Muscle of leg (tissue), 16 donors: Measurements from ENCODE around the gene CDK9. TPM values are rescaled to one million over a fixed set of nuclear protein-coding genes. Genes with fewer than 3 reads are reported as not detected.

Experiments
- DNase-seq: peaks from one replicate; pipeline ENCODE4 v3.0.0; 2013
- H3K27ac ChIP-seq: one replicate; pipeline ENCODE4 v1.5.1; 2013; ENCODE audit warnings: mild to moderate bottlenecking, low read length, control low read depth
- H3K27me3 ChIP-seq: one replicate; pipeline ENCODE4 v1.6.1; 2013; ENCODE audit warnings: low read length; ENCODE audit not compliant: control insufficient read depth, insufficient read depth
- H3K36me3 ChIP-seq: one replicate; pipeline ENCODE4 v1.6.1; 2013; ENCODE audit warnings: low read length; ENCODE audit not compliant: control insufficient read depth, insufficient read depth
- H3K4me1 ChIP-seq: one replicate; pipeline ENCODE4 v1.6.1; 2013; ENCODE audit warnings: low read length; ENCODE audit not compliant: control insufficient read depth, insufficient read depth
- H3K4me3 ChIP-seq: one replicate; pipeline ENCODE4 v1.5.1; 2013; ENCODE audit warnings: low read length, control low read depth
- H3K9me3 ChIP-seq: replicated peaks from 2 replicates; pipeline ENCODE4 v1.6.1; 2013; ENCODE audit warnings: low read depth, low read length; ENCODE audit not compliant: control insufficient read depth
- WGBS: methylation state at CpG from one replicate; pipeline ENCODE4 v1.1.5; 2013; ENCODE audit warnings: missing lambda C conversion rate; ENCODE audit not compliant: insufficient coverage; 5-methylcytosine and 5-hydroxymethylcytosine counted together
- long read RNA-seq, 11 donors: transcript quantifications; one replicate each; lab custom pipeline, GENCODE V29; 2026
- polyA plus RNA-seq, 8 donors: library from polyadenylated mRNA; unstranded; fragments of 120-200 nt; gene quantifications; one replicate each; pipeline versions ENCODE4 v1.2.1 to v1.2.3, GENCODE V29; 2013; ENCODE audit warnings: inconsistent platforms in 1 of 8, low replicate concordance in 1 of 8; ENCODE audit not compliant: insufficient read length in 8 of 8, insufficient read depth in 1 of 8
- total RNA-seq: library from RNA; stranded (reverse); fragments of 120-200 nt; gene quantifications from one replicate; pipeline ENCODE4 v1.2.4, GENCODE V29; 2013

The CDK9 gene
- total RNA-seq (28.4 TPM), polyA plus RNA-seq (10 to 100 TPM; 41.3 to 60.5 (median 51.9) TPM)
- long read RNA-seq, donor 1, transcript CDK9-201 (7 exons, 2,463 nt) = major isoform, 8 of 10 reads
- long read RNA-seq, donor 1, partial matches to known transcripts = 0 of 10 reads
- long read RNA-seq, donor 1, other reads (novel, unspliced or antisense) = 0 of 10 reads
- long read RNA-seq, donor 2 = 0 reads
- long read RNA-seq, donor 3, transcript CDK9-201 (7 exons, 2,463 nt) = major isoform, 13 of 22 reads
- long read RNA-seq, donor 3, partial matches to known transcripts = 9 of 22 reads
- long read RNA-seq, donor 3, other reads (novel, unspliced or antisense) = 0 of 22 reads
- long read RNA-seq, donor 4, transcript CDK9-201 (7 exons, 2,463 nt) = major isoform, 6 of 12 reads
- long read RNA-seq, donor 4, partial matches to known transcripts = 5 of 12 reads
- long read RNA-seq, donor 4, other reads (novel, unspliced or antisense) = 0 of 12 reads
- long read RNA-seq, donor 5, transcript CDK9-201 (7 exons, 2,463 nt) = major isoform, 15 of 31 reads
- long read RNA-seq, donor 5, partial matches to known transcripts = 9 of 31 reads
- long read RNA-seq, donor 5, other reads (novel, unspliced or antisense) = 0 of 31 reads
- long read RNA-seq, donor 6, transcript CDK9-205 (2 exons, 458 nt) = minor isoform, 6 of 33 reads
- long read RNA-seq, donor 6, transcript CDK9-201 (7 exons, 2,463 nt) = major isoform, 17 of 33 reads
- long read RNA-seq, donor 6, partial matches to known transcripts = 8 of 33 reads
- long read RNA-seq, donor 6, other reads (novel, unspliced or antisense) = 0 of 33 reads
- long read RNA-seq, donor 7, transcript CDK9-201 (7 exons, 2,463 nt) = major isoform, 13 of 17 reads
- long read RNA-seq, donor 7, partial matches to known transcripts = 0 of 17 reads
- long read RNA-seq, donor 7, other reads (novel, unspliced or antisense) = 0 of 17 reads
- long read RNA-seq, donor 8, transcript CDK9-201 (7 exons, 2,463 nt) = major isoform, 6 of 8 reads
- long read RNA-seq, donor 8, partial matches to known transcripts = 0 of 8 reads
- long read RNA-seq, donor 8, other reads (novel, unspliced or antisense) = 0 of 8 reads
- long read RNA-seq, donor 9, transcript CDK9-201 (7 exons, 2,463 nt) = major isoform, 6 of 16 reads
- long read RNA-seq, donor 9, partial matches to known transcripts = 7 of 16 reads
- long read RNA-seq, donor 9, other reads (novel, unspliced or antisense) = 0 of 16 reads
- long read RNA-seq, donor 10, transcript CDK9-201 (7 exons, 2,463 nt) = major isoform, 14 of 15 reads
- long read RNA-seq, donor 10, partial matches to known transcripts = 0 of 15 reads
- long read RNA-seq, donor 10, other reads (novel, unspliced or antisense) = 0 of 15 reads
- long read RNA-seq, donor 11, transcript CDK9-201 (7 exons, 2,463 nt) = major isoform, 8 of 12 reads
- long read RNA-seq, donor 11, partial matches to known transcripts = 0 of 12 reads
- long read RNA-seq, donor 11, other reads (novel, unspliced or antisense) = 0 of 12 reads

GRCh38 chr9:127785933-127786772, at the start of gene CDK9:
Gene CDK9 (plus strand): TSS chr9:127786034. CDS start chr9:127786149, 115 bp downstream.
- Histone ChIP-seq H3K4me1 (peaks cover 30% of the 10 kb centered on the region), H3K4me3 (peak within 1 kb of the TSS; percentile 99), H3K27me3 (no peaks in the 10 kb centered on the region), H3K9me3 (no peaks in the 10 kb centered on the region), H3K27ac (peak within 1 kb of the TSS; percentile 95), H3K36me3 (peaks cover 42% of the 10 kb centered on the region)
- DNase-seq = peak; percentile 96
- WGBS = under 1% methylated on average over 70 of the region's 75 CpGs

- Histone ChIP-seq H3K36me3 (peaks cover 19% of the 10 kb centered on the region), H3K27ac (no peak overlapping the region), H3K4me1 (peaks cover 20% of the 10 kb centered on the region), H3K27me3 (no peaks in the 10 kb centered on the region), H3K9me3 (no peaks in the 10 kb centered on the region), H3K4me3 (no peak overlapping the region)
- no peak for DNase-seq
- WGBS = 85% methylated on average over 11 of the region's 13 CpGs
Observed at GRCh38 chr9:127738666-127739065, 47.2 kb upstream of the CDK9 start.

- 81% methylated on average over 17 of the region's 19 CpGs for WGBS
- no peak overlapping the region for H3K27ac ChIP-seq
- no peaks in the 10 kb centered on the region for H3K27me3 ChIP-seq
- H3K9me3 ChIP-seq = no peaks in the 10 kb centered on the region
- H3K4me1 ChIP-seq = peaks cover 12% of the 10 kb centered on the region
- no peak overlapping the region for H3K4me3 ChIP-seq
- no peak for DNase-seq
- peaks cover 20% of the 10 kb centered on the region for H3K36me3 ChIP-seq
Observed at GRCh38 chr9:127739614-127740330, 46.1 kb upstream of the CDK9 start.

- Histone ChIP-seq H3K36me3 (peaks cover 29% of the 10 kb centered on the region), H3K27me3 (no peaks in the 10 kb centered on the region), H3K9me3 (no peaks in the 10 kb centered on the region), H3K4me3 (no peak overlapping the region), H3K27ac (no peak overlapping the region), H3K4me1 (peaks cover 6% of the 10 kb centered on the region)
- WGBS = 34% methylated on average over 35 of the region's 38 CpGs
- DNase-seq = peak; percentile 72
Observed at GRCh38 chr9:127741831-127742434, 43.9 kb upstream of the CDK9 start.

GRCh38 chr9:127742435-127743088, 43.3 kb upstream of the CDK9 start:
- peak; percentile 63 for DNase-seq
- H3K4me1 ChIP-seq = peaks cover 6% of the 10 kb centered on the region
- no peaks in the 10 kb centered on the region for H3K9me3 ChIP-seq
- H3K36me3 ChIP-seq = peaks cover 30% of the 10 kb centered on the region
- WGBS = 25% methylated on average over 32 of the region's 33 CpGs
- H3K4me3 ChIP-seq = no peak overlapping the region
- H3K27ac ChIP-seq = no peak overlapping the region
- no peaks in the 10 kb centered on the region for H3K27me3 ChIP-seq

- peaks cover 43% of the 10 kb centered on the region for H3K36me3 ChIP-seq
- 92% methylated on average over 13 of the region's 19 CpGs for WGBS
- H3K4me3 ChIP-seq = no peak overlapping the region
- H3K9me3 ChIP-seq = no peaks in the 10 kb centered on the region
- DNase-seq = no peak
- H3K27ac ChIP-seq = no peak overlapping the region
- H3K4me1 ChIP-seq = peaks cover 6% of the 10 kb centered on the region
- H3K27me3 ChIP-seq = no peaks in the 10 kb centered on the region
Observed at GRCh38 chr9:127744398-127745110, 41.3 kb upstream of the CDK9 start.

GRCh38 chr9:127746959-127747569, 38.8 kb upstream of the CDK9 start:
- H3K9me3 ChIP-seq = no peaks in the 10 kb centered on the region
- no peak overlapping the region for H3K27ac ChIP-seq
- H3K4me3 ChIP-seq = no peak overlapping the region
- no peak for DNase-seq
- H3K4me1 ChIP-seq = peaks cover 6% of the 10 kb centered on the region
- WGBS = 60% methylated on average over 10 of the region's 15 CpGs
- peaks cover 41% of the 10 kb centered on the region for H3K36me3 ChIP-seq
- H3K27me3 ChIP-seq = peaks cover 4% of the 10 kb centered on the region
